Testis (tissue), 3 donors: ENCODE data around the gene RAB39B. TPM values are rescaled to one million over a fixed set of nuclear protein-coding genes. Genes with fewer than 3 reads are reported as not detected.
"Not testable (repeated sequence)": the region's sequence is repeated elsewhere in the genome, so short reads cannot be mapped to it uniquely, and the experiment has no call there.

Source experiments
- DNase-seq: peaks from one replicate; pipeline ENCODE4 v3.0.0-alpha.2; 2019
- H3K27ac ChIP-seq, 2 donors: fragments of 200-600 bp; sonication (generic); one replicate each; pipeline ENCODE4 v1.5.1; 2019
- H3K27me3 ChIP-seq: fragments of 200-600 bp; sonication (generic); one replicate; pipeline ENCODE4 v1.5.1; 2019
- H3K36me3 ChIP-seq: fragments of 200-600 bp; sonication (generic); one replicate; pipeline ENCODE4 v1.5.1; 2017; ENCODE audit warnings: low read depth; ENCODE audit errors: missing control alignments
- H3K4me1 ChIP-seq: fragments of 200-600 bp; sonication (generic); one replicate; pipeline ENCODE4 v1.5.1; 2019
- H3K4me3 ChIP-seq, 2 donors: fragments of 200-600 bp; sonication (generic); one replicate each; pipeline ENCODE4 v1.5.1; 2017 to 2019
- H3K9me3 ChIP-seq: fragments of 200-600 bp; sonication (generic); one replicate; pipeline ENCODE4 v1.5.1; 2017
- POLR2A ChIP-seq: fragments of 450-650 bp; IDR thresholded peaks from one replicate; pipeline ENCODE4 v1.6.1; 2017; ENCODE audit warnings: antibody characterized with exemption, mild to moderate bottlenecking, moderate library complexity
- WGBS, 2 donors: methylation state at CpG; one replicate each; pipeline ENCODE4 v1.1.5; 2018; 5-methylcytosine and 5-hydroxymethylcytosine counted together
- intact Hi-C: fragments of 100-400 bp; cut with DNase I; formaldehyde crosslinking; loops from one replicate; pipeline ENCODE4 v1.15.1; 2023; ENCODE audit warnings: low total_unique reads
- polyA plus RNA-seq: library from polyadenylated mRNA; stranded (reverse); fragments of 350-450 nt; fragmentation: Illumina TruSeq; extraction: RNeasy Lipid Tissue Mini Kit (QIAGEN cat#74804); gene quantifications from one replicate; pipeline ENCODE4 v1.2.3, GENCODE V29; 2014; ENCODE audit warnings: low read depth, low replicate concordance; ENCODE audit not compliant: insufficient read depth
- total RNA-seq, 2 donors: library from RNA; depleted of rRNA; stranded (reverse); fragments of >200 nt; gene quantifications; one replicate each; pipeline ENCODE4 v1.2.3, GENCODE V29; 2016
- TF ChIP-seq, protein P1 (sequence below), 3 experiments: fragments of 450-650 bp in 2 of 3; fragments of 200-600 bp in 1 of 3; sonication (generic) in 1 of 3; IDR thresholded peaks; one replicate each; pipeline ENCODE4 v1.5.1; 2016 to 2019; ENCODE audit warnings: antibody characterized with exemption in 3 of 3, mild to moderate bottlenecking in 2 of 3, moderate library complexity in 1 of 3

The RAB39B gene
- total and polyA plus RNA-seq, 3 donors from 2014 or later: 1.8 to 3.4 (median 2.5) TPM

DNA sequence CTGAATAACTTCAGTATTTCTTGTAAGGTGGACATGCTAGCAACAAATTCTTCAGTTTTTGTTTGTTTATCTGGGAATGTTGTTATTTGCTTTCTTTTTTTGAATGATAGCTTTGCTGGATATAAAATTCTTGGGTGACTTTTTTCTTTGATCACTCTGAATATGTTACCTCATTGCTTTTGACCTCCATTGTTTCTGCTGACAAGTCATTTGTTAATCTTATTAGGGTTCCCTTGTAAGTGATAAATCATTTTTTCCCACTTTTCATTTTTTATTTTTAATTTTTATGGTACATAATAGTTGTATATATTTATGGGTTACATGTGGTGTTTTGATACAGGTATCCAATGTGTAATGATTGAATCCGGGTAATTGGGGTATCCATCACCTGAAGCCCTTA lies 6.7 kb upstream of the RAB39B start:
- DNase-seq: no peak
- TF ChIP-seq, protein P1, sequence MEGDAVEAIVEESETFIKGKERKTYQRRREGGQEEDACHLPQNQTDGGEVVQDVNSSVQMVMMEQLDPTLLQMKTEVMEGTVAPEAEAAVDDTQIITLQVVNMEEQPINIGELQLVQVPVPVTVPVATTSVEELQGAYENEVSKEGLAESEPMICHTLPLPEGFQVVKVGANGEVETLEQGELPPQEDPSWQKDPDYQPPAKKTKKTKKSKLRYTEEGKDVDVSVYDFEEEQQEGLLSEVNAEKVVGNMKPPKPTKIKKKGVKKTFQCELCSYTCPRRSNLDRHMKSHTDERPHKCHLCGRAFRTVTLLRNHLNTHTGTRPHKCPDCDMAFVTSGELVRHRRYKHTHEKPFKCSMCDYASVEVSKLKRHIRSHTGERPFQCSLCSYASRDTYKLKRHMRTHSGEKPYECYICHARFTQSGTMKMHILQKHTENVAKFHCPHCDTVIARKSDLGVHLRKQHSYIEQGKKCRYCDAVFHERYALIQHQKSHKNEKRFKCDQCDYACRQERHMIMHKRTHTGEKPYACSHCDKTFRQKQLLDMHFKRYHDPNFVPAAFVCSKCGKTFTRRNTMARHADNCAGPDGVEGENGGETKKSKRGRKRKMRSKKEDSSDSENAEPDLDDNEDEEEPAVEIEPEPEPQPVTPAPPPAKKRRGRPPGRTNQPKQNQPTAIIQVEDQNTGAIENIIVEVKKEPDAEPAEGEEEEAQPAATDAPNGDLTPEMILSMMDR (IDR thresholded peaks at IDR 0.05): no peak
- no peak for TF ChIP-seq POLR2A
- no peaks in the 10 kb centered on the region for H3K9me3 ChIP-seq
- intact Hi-C loops: no loop called here
- no peaks in the 10 kb centered on the region for H3K27me3 ChIP-seq
- 96 to 100% methylated on average over 1 of the region's 1 CpG for WGBS, 2 donors
- H3K36me3 ChIP-seq: no peaks in the 10 kb centered on the region
- no peak overlapping the region for H3K27ac ChIP-seq
- H3K4me1 ChIP-seq: no peaks in the 10 kb centered on the region
- H3K4me3 ChIP-seq: no peak overlapping the region

DNA sequence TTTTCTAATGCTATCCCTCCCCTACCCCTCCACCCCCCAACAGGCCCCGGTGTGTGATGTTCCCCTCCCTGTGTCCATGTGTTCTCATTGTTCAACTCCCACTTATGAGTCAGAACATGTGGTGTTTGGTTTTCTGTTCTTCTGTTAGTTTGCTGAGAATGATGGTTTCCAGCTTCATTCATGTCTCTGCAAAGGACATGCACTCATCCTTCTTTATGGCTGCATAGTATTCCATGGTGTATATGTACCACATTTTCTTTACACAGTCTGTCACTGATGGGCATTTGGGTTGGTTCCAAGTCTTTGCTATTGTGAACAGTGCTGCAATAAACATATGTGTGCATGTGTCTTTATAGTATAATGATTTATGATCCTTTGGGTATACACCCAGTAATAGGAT lies 3.7 kb upstream of the RAB39B start:
- H3K4me1 ChIP-seq: not testable (repeated sequence)
- WGBS, 2 donors: 80 to 90% methylated on average over 1 of the region's 1 CpG

DNA sequence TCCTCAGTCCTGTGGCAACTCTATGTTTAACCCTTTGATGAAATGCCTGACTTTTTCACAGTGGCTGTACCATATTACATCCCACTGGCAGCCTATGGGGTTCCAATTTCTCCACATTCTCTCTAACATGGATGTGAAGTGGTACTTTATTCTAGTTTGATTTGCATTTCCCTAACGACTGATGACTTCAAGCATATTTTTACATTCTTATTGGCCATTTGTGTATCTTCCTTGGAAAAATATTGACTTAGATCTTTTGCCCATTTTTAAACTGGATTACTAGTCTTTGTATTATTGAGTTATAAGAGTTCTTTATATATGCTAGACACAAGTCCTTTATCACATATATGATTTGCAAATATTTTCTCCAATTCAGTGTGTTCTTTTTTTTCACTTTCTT lies 2.1 kb upstream of the RAB39B start:
- TF ChIP-seq, protein P1 (IDR thresholded peaks at IDR 0.05): no peak
- TF ChIP-seq POLR2A: no peak
- Histone ChIP-seq H3K9me3 (no peaks in the 10 kb centered on the region), H3K4me1 (no peaks in the 10 kb centered on the region), H3K36me3 (no peaks in the 10 kb centered on the region), H3K27ac (no peak overlapping the region), H3K4me3 (no peak overlapping the region), H3K27me3 (no peaks in the 10 kb centered on the region)
- no peak for DNase-seq
- intact Hi-C loops: no loop called here
- WGBS, 2 donors: 23 to 73% methylated on average over 1 of the region's 1 CpG

More for the DNA sequence above, 3.7 kb upstream of the RAB39B start:
- H3K36me3 ChIP-seq, H3K27me3 ChIP-seq, DNase-seq, H3K4me3 ChIP-seq, H3K27ac ChIP-seq, H3K9me3 ChIP-seq, intact Hi-C loops: not testable (repeated sequence)

- Histone ChIP-seq H3K36me3 (no peaks in the 10 kb centered on the region), H3K4me3 (peak overlapping the region in 1 of 2 donors; percentile 51), H3K27me3 (no peaks in the 10 kb centered on the region), H3K4me1 (no peaks in the 10 kb centered on the region), H3K27ac (no peak overlapping the region), H3K9me3 (no peaks in the 10 kb centered on the region)
- TF ChIP-seq POLR2A: no peak
- TF ChIP-seq, protein P1 (IDR thresholded peaks at IDR 0.05): no peak
- no peak for DNase-seq
- WGBS, 2 donors: 14 to 28% methylated on average over 5 of the region's 5 CpGs
- intact Hi-C loops: no loop called here
Measured at GRCh38 chrX:155262970-155263754, 1.1 kb downstream of the RAB39B start.

GRCh38 chrX:155259752-155260151 lies 4.5 kb downstream of the RAB39B start:
- H3K4me3 ChIP-seq: no peak overlapping the region
- intact Hi-C loops: no loop called here
- no peak overlapping the region for H3K27ac ChIP-seq
- H3K9me3 ChIP-seq: no peaks in the 10 kb centered on the region
- H3K27me3 ChIP-seq: no peaks in the 10 kb centered on the region
- no peaks in the 10 kb centered on the region for H3K36me3 ChIP-seq
- no peaks in the 10 kb centered on the region for H3K4me1 ChIP-seq
- WGBS, 2 donors: 73 to 86% methylated on average over 3 of the region's 3 CpGs
- TF ChIP-seq POLR2A: no peak
- TF ChIP-seq, protein P1 (IDR thresholded peaks at IDR 0.05): no peak
- DNase-seq: no peak
